ENCODE results near the gene LHFPL6. TPM values are rescaled to one million over a fixed set of nuclear protein-coding genes. Genes with fewer than 3 reads are reported as not detected.

LHFPL6 gene
- total and polyA plus RNA-seq, 10 of the 15 experiments (the other 5 are each of a cell fraction or from before 2014, with no cell fraction given) = 0.11 to 4.6 (median 0.41) TPM

GRCh38 chr13:39408512-39408911 is 194.5 kb downstream of the LHFPL6 start:
- WGBS (ENCODE audit: insufficient coverage, insufficient replicate concordance, low lambda C conversion rate, missing lambda C conversion rate) = 37% methylated on average over 3 of the region's 3 CpGs
- no TSS peak for BruUV-seq (replicated peaks)
- ChIA-PET SMC1A (ENCODE audit: uncharacterized antibody, unreplicated experiment) (interaction anchor here (1.4 to 2.1 kb wide), 3 partner anchors 20 to 208 kb away, joined by 3 to 5 read pairs (median 4); no protein-coding TSS in a partner anchor), POLR2A (no interaction called here), RAD21 (ENCODE audit: unreplicated experiment) (interaction anchor here (1.9 kb wide), 1 partner anchor 102 kb away, joined by 4 read pairs; no protein-coding TSS in a partner anchor), CTCF (interaction anchor here (1.2 to 2.1 kb wide), 2 partner anchors 204 to 268 kb away, joined by 3 to 8 read pairs; no protein-coding TSS in a partner anchor)
- no peaks in the 10 kb centered on the region for H3K4me1 ChIP-seq (ENCODE audit: control insufficient read depth, insufficient read depth, low read length)
- no peaks in the 10 kb centered on the region for H3K9me3 ChIP-seq (replicated peaks; ENCODE audit: control insufficient read depth, insufficient read depth, low read length)
- no peak overlapping the region for H3K4me3 ChIP-seq
- FAIRE-seq = no peak
- no peaks in the 10 kb centered on the region for H3K27me3 ChIP-seq (replicated peaks in 1 of 2; ENCODE audit: control insufficient read depth in 2 of 2, insufficient read depth in 2 of 2, low read length in 1 of 2)
- no peak overlapping the region for H2AFZ ChIP-seq (ENCODE audit: control insufficient read depth, low read depth, low read length)
- H3K27ac ChIP-seq (ENCODE audit: control insufficient read depth, insufficient read depth) = no peak overlapping the region
- no peak for DNase-seq (ENCODE audit: low read depth, low spot score)
- no peaks in the 10 kb centered on the region for H3K36me3 ChIP-seq (ENCODE audit: control insufficient read depth in 2 of 2, insufficient read depth in 2 of 2, low read length in 1 of 2)
- H3K9ac ChIP-seq (ENCODE audit: control insufficient read depth, insufficient read depth, low read length) = no peak overlapping the region
- in situ Hi-C loops (cut with MboI) (no loop called here), intact Hi-C loops (cut with micrococcal nuclease; ENCODE audit: unreplicated experiment) (loop anchor here (10.0 kb wide), 1 partner anchor 264 kb away; no protein-coding TSS in a partner anchor)
- no peaks in the 10 kb centered on the region for H3K79me2 ChIP-seq (ENCODE audit: control insufficient read depth, insufficient read depth, low read length)
- H3K4me2 ChIP-seq (ENCODE audit: control insufficient read depth, insufficient read depth) = no peak overlapping the region
- H4K20me1 ChIP-seq (ENCODE audit: control insufficient read depth, insufficient read depth) = no peaks in the 10 kb centered on the region
- ATAC-seq = no peak
- TF ChIP-seq SMAD1 (IDR thresholded peaks at IDR 0.05; ENCODE audit: low read depth, partially characterized antibody) = no peak
- no peak for TF ChIP-seq CUX1 (IDR thresholded peaks at IDR 0.05; ENCODE audit: insufficient replicate concordance, low read depth, low read length)
- no peak for TF ChIP-seq TARDBP (IDR thresholded peaks at IDR 0.05; ENCODE audit: borderline replicate concordance)
- no peak for TF ChIP-seq SMARCA5 (IDR thresholded peaks at IDR 0.05)
- TF ChIP-seq PML (IDR thresholded peaks at IDR 0.05; ENCODE audit: low read length) = no peak
- TF ChIP-seq ZNF384 (IDR thresholded peaks at IDR 0.05; ENCODE audit: borderline replicate concordance, low read depth, low read length) = no peak
- TF ChIP-seq SPI1 (IDR thresholded peaks at IDR 0.05; ENCODE audit: borderline replicate concordance, insufficient read depth, low read depth, low read length) = no peak
- TF ChIP-seq MYB (IDR thresholded peaks at IDR 0.05; ENCODE audit: borderline replicate concordance, low read depth, low read length) = no peak
- no peak for TF ChIP-seq SREBF2 (IDR thresholded peaks at IDR 0.05; ENCODE audit: low read length)
- no peak for TF ChIP-seq SIX5 (IDR thresholded peaks at IDR 0.05; ENCODE audit: low read depth, low read length, severe bottlenecking)
- no peak for TF ChIP-seq NR2C2 (IDR thresholded peaks at IDR 0.05; ENCODE audit: borderline replicate concordance, control insufficient read depth, insufficient read length, low read depth)
- no peak for TF ChIP-seq RBBP5 (conservative IDR thresholded peaks at IDR 0.05)
- TF ChIP-seq PAX5 (IDR thresholded peaks at IDR 0.05; ENCODE audit: borderline replicate concordance, low read depth, low read length) = no peak
- TF ChIP-seq HDAC6 (IDR thresholded peaks at IDR 0.05; ENCODE audit: unreplicated experiment) = no peak
- no peak for TF ChIP-seq BMI1 (IDR thresholded peaks at IDR 0.05; ENCODE audit: borderline replicate concordance)
- TF ChIP-seq CHD1 (IDR thresholded peaks at IDR 0.05; ENCODE audit: low read depth, low read length) = no peak
- no peak for TF ChIP-seq KDM1A (IDR thresholded peaks at IDR 0.05; ENCODE audit: borderline replicate concordance)
- TF ChIP-seq ATF7 (IDR thresholded peaks at IDR 0.05; ENCODE audit: low read depth) = no peak
